Fibroblast of lung (primary cell): ENCODE results near the gene SLC4A5. TPM values are rescaled to one million over a fixed set of nuclear protein-coding genes. Genes with fewer than 3 reads are reported as not detected.

ENCODE experiments used
- DNase-seq, 2 donors: peaks; one replicate each; pipeline versions ENCODE4 v3.0.0 to v3.0.0-alpha.2; 2010; ENCODE audit warnings: low read depth in 2 of 2
- H2AFZ ChIP-seq: 2 replicates; pipeline ENCODE4 v1.5.1; 2012; ENCODE audit warnings: low read length, control low read depth, inconsistent platforms
- H3K27ac ChIP-seq: 2 replicates; pipeline ENCODE4 v1.5.1; 2011; ENCODE audit warnings: low read length, control low read depth; ENCODE audit not compliant: insufficient read depth
- H3K27me3 ChIP-seq: 2 replicates; pipeline ENCODE4 v1.5.1; 2011; ENCODE audit warnings: mild to moderate bottlenecking, low read length; ENCODE audit not compliant: control insufficient read depth, insufficient read depth
- H3K36me3 ChIP-seq: 2 replicates; pipeline ENCODE4 v1.5.1; 2011; ENCODE audit warnings: low read length; ENCODE audit not compliant: control insufficient read depth, insufficient read depth
- H3K4me1 ChIP-seq: 2 replicates; pipeline ENCODE4 v1.5.1; 2011; ENCODE audit warnings: low read length; ENCODE audit not compliant: control insufficient read depth, insufficient read depth; ENCODE audit errors: extremely low read depth
- H3K4me2 ChIP-seq: 2 replicates; pipeline ENCODE4 v1.5.1; 2011; ENCODE audit warnings: low read length, control low read depth; ENCODE audit not compliant: insufficient read depth; ENCODE audit errors: extremely low read depth
- H3K4me3 ChIP-seq, 4 experiments: fragments of 200-600 bp in 1 of 4; sonication (generic) in 1 of 4; replicated peaks in 1 of 4; 2 replicates each; pipeline ENCODE4 v1.5.1; 2011 to 2016; ENCODE audit warnings: low read length in 4 of 4, low read depth in 3 of 4, mild to moderate bottlenecking in 3 of 4, control low read depth in 2 of 4, inconsistent platforms in 1 of 4, mixed read lengths in 1 of 4; ENCODE audit not compliant: insufficient read depth in 1 of 4; ENCODE audit errors: control extremely low read depth in 1 of 4
- H3K79me2 ChIP-seq: 2 replicates; pipeline ENCODE4 v1.5.1; 2012; ENCODE audit warnings: mild to moderate bottlenecking, low read length, inconsistent platforms; ENCODE audit not compliant: control insufficient read depth, insufficient read depth
- H3K9ac ChIP-seq: 2 replicates; pipeline ENCODE4 v1.5.1; 2011; ENCODE audit warnings: mild to moderate bottlenecking, low read length, control low read depth; ENCODE audit not compliant: insufficient read depth
- H3K9me3 ChIP-seq: 2 replicates; pipeline ENCODE4 v1.5.1; 2012; ENCODE audit warnings: low read depth, low read length; ENCODE audit not compliant: control insufficient read depth, insufficient read depth
- H4K20me1 ChIP-seq: 2 replicates; pipeline ENCODE4 v1.5.1; 2011; ENCODE audit warnings: low read length; ENCODE audit not compliant: control insufficient read depth, insufficient read depth; ENCODE audit errors: extremely low read depth
- CTCF ChIP-seq, 2 donors: IDR thresholded peaks in 1 of 2; conservative IDR thresholded peaks in 1 of 2; 1 replicate in 1 of 2; 2 replicates in 1 of 2; pipeline ENCODE4 v1.5.1; 2011 to 2012; ENCODE audit warnings: low read length in 2 of 2, control low read depth in 1 of 2, inconsistent platforms in 1 of 2, low read depth in 1 of 2, mild to moderate bottlenecking in 1 of 2
- EZH2 ChIP-seq: IDR thresholded peaks from 2 replicates; pipeline ENCODE4 v1.5.1; 2012; ENCODE audit warnings: low read length, control low read depth, mild to moderate bottlenecking; ENCODE audit errors: missing control alignments
- polyA minus RNA-seq: library from RNA; depleted of rRNA, polyadenylated mRNA; stranded (reverse); fragments of >200 nt; gene quantifications from 2 replicates; pipeline ENCODE4 v1.2.3, GENCODE V29; 2011; ENCODE audit warnings: low replicate concordance
- polyA plus RNA-seq, 2 donors: library from polyadenylated mRNA; depleted of rRNA in 1 of 2; stranded (reverse) in 1 of 2; unstranded in 1 of 2; fragments of >200 nt; gene quantifications; 2 replicates each; pipeline ENCODE4 v1.2.1, GENCODE V29; 2011 to 2012; ENCODE audit warnings: missing spikeins in 1 of 2
- total RNA-seq: library from RNA; depleted of rRNA; stranded (reverse); fragments of >200 nt; gene quantifications from 2 replicates; pipeline ENCODE4 v1.2.1, GENCODE V29; 2014

The SLC4A5 gene
- under 0.01 and 0.17 TPM in 2 replicates for total RNA-seq
- 0.12 and 0.19 TPM in 2 replicates for polyA plus RNA-seq
- 0.14 and 0.17 TPM in 2 replicates for polyA plus RNA-seq (2012)
- 2.8 TPM in 1 of 2 replicates, not detected in the other for polyA minus RNA-seq

GRCh38 chr2:74343316-74343715, at the start of gene SLC4A5:
Gene SLC4A5, minus strand, starts transcription at chr2:74343416. Its CDS starts 28,393 bp downstream, at chr2:74315023.
- no peak within 1 kb of the TSS for H3K4me3 ChIP-seq
- DNase-seq: no peak
- TF ChIP-seq CTCF (conservative IDR thresholded peaks at IDR 0.05 in 1 of 2, IDR thresholded peaks at IDR 0.05 in 1 of 2; ENCODE audit: low read depth in 1 of 2, low read length in 2 of 2) (no peak), EZH2 (no peak)
- no peaks in the 10 kb centered on the region for H3K4me1 ChIP-seq
- H3K9me3 ChIP-seq: no peaks in the 10 kb centered on the region
- no peaks in the 10 kb centered on the region for H3K36me3 ChIP-seq
- no peaks in the 10 kb centered on the region for H4K20me1 ChIP-seq
- peaks cover 3% of the 10 kb centered on the region for H3K27me3 ChIP-seq
- H3K4me2 ChIP-seq: no peak within 1 kb of the TSS
- no peak within 1 kb of the TSS for H3K9ac ChIP-seq
- H3K79me2 ChIP-seq: no peaks in the 10 kb centered on the region
- no peak within 1 kb of the TSS for H3K27ac ChIP-seq
- H2AFZ ChIP-seq: no peak within 1 kb of the TSS

- peak overlapping the region; percentile 79 for H3K4me2 ChIP-seq
- H3K27me3 ChIP-seq: no peaks in the 10 kb centered on the region
- no peak overlapping the region for H3K9ac ChIP-seq
- H4K20me1 ChIP-seq: no peaks in the 10 kb centered on the region
- no peaks in the 10 kb centered on the region for H3K9me3 ChIP-seq
- no peaks in the 10 kb centered on the region for H3K36me3 ChIP-seq
- DNase-seq: no peak
- peak overlapping the region; percentile 37 for H2AFZ ChIP-seq
- peak overlapping the region in 1 of 4 experiments; percentile 95 for H3K4me3 ChIP-seq
- no peak overlapping the region for H3K27ac ChIP-seq
- H3K79me2 ChIP-seq: peaks cover 40% of the 10 kb centered on the region
- peaks cover 8% of the 10 kb centered on the region for H3K4me1 ChIP-seq
- TF ChIP-seq CTCF (conservative IDR thresholded peaks at IDR 0.05 in 1 of 2, IDR thresholded peaks at IDR 0.05 in 1 of 2; ENCODE audit: low read depth in 1 of 2, low read length in 2 of 2) (no peak), EZH2 (no peak)
Measured at GRCh38 chr2:74392449-74392743, 49.2 kb upstream of the SLC4A5 start.

GRCh38 chr2:74391580-74392448, 48.6 kb upstream of the SLC4A5 start:
- peak overlapping the region; percentile 98 for H3K9ac ChIP-seq
- peak overlapping the region; percentile 92 for H3K4me2 ChIP-seq
- no peaks in the 10 kb centered on the region for H3K27me3 ChIP-seq
- DNase-seq: peak; percentile 76 to 92
- H3K4me3 ChIP-seq: peak overlapping the region; percentile 76 to 98 (median 93)
- H3K27ac ChIP-seq: peak overlapping the region; percentile 95
- peak overlapping the region; percentile 86 for H2AFZ ChIP-seq
- H3K79me2 ChIP-seq: peaks cover 46% of the 10 kb centered on the region
- no peaks in the 10 kb centered on the region for H3K9me3 ChIP-seq
- H4K20me1 ChIP-seq: no peaks in the 10 kb centered on the region
- no peak for TF ChIP-seq EZH2
- TF ChIP-seq CTCF (conservative IDR thresholded peaks at IDR 0.05 in 1 of 2, IDR thresholded peaks at IDR 0.05 in 1 of 2; ENCODE audit: low read depth in 1 of 2, low read length in 2 of 2): peak; percentile 92 to 100
- peaks cover 10% of the 10 kb centered on the region for H3K4me1 ChIP-seq
- H3K36me3 ChIP-seq: no peaks in the 10 kb centered on the region
